Smooth muscle cell (in vitro differentiated cells): ENCODE results near the gene PRICKLE2. TPM values are rescaled to one million over a fixed set of nuclear protein-coding genes. Genes with fewer than 3 reads are reported as not detected.

Experiments used
- DNase-seq: peaks from one replicate; lab custom pipeline; 2025; ENCODE audit not compliant: unreplicated experiment; lab: John Stamatoyannopoulos, UW
- H2AFZ ChIP-seq: fragments of 200-600 bp; sonication (generic); 2 replicates; pipeline ENCODE4 v1.6.0; 2016; ENCODE audit warnings: antibody characterized with exemption, low read depth, mild to moderate bottlenecking
- H3F3A ChIP-seq: fragments of 200-600 bp; sonication (generic); 2 replicates; pipeline ENCODE4 v1.6.0; 2017; ENCODE audit warnings: antibody characterized with exemption, low read depth
- H3K27ac ChIP-seq: fragments of 200-600 bp; sonication (generic); 2 replicates; pipeline ENCODE4 v1.5.1; 2016; ENCODE audit warnings: low read depth, mild to moderate bottlenecking
- H3K27me3 ChIP-seq: fragments of 200-600 bp; sonication (generic); 2 replicates; pipeline ENCODE4 v1.6.1; 2016; ENCODE audit warnings: low read depth, mild to moderate bottlenecking
- H3K36me3 ChIP-seq: fragments of 200-600 bp; sonication (generic); 2 replicates; pipeline ENCODE4 v1.5.1; 2016; ENCODE audit warnings: low read depth
- H3K4me1 ChIP-seq: fragments of 200-600 bp; sonication (generic); 2 replicates; pipeline ENCODE4 v1.5.1; 2016; ENCODE audit warnings: low read depth
- H3K4me2 ChIP-seq: fragments of 200-600 bp; sonication (generic); 2 replicates; pipeline ENCODE4 v1.6.0; 2016; ENCODE audit warnings: mild to moderate bottlenecking
- H3K4me3 ChIP-seq: fragments of 200-600 bp; sonication (generic); 2 replicates; pipeline ENCODE4 v1.5.1; 2016; ENCODE audit warnings: mild to moderate bottlenecking
- H3K79me2 ChIP-seq: fragments of 200-600 bp; sonication (generic); 2 replicates; pipeline ENCODE4 v1.6.0; 2016; ENCODE audit warnings: low read depth, mild to moderate bottlenecking
- H3K9ac ChIP-seq: fragments of 200-600 bp; sonication (generic); 2 replicates; pipeline ENCODE4 v1.6.0; 2016; ENCODE audit warnings: low read depth
- H3K9me3 ChIP-seq: fragments of 200-600 bp; sonication (generic); replicated peaks from 2 replicates; pipeline ENCODE4 v1.5.1; 2016; ENCODE audit warnings: low read depth
- H4K20me1 ChIP-seq: fragments of 200-600 bp; sonication (generic); 2 replicates; pipeline ENCODE4 v1.6.0; 2016; ENCODE audit warnings: low read depth
- WGBS: methylation state at CpG from one replicate; pipeline ENCODE4 v1.1.7; 2016; ENCODE audit warnings: low lambda C conversion rate; 5-methylcytosine and 5-hydroxymethylcytosine counted together
- polyA plus RNA-seq: library from polyadenylated mRNA; unstranded; fragments of >200 nt; fragmentation: Nextera tagmentation; extraction: Ambion mirVana; gene quantifications from 2 replicates; pipeline ENCODE4 v1.2.1, GENCODE V29; 2016
- total RNA-seq: library from RNA; depleted of rRNA; stranded (reverse); fragments of >200 nt; gene quantifications from 2 replicates; pipeline ENCODE4 v1.2.3, GENCODE V29; 2014
- TF ChIP-seq, protein P1 (sequence below): fragments of 200-600 bp; sonication (generic); IDR thresholded peaks from 2 replicates; pipeline ENCODE4 v1.5.1; 2017; ENCODE audit warnings: borderline replicate concordance, mild to moderate bottlenecking, antibody characterized with exemption; ENCODE audit not compliant: insufficient read depth, poor library complexity, severe bottlenecking

The PRICKLE2 gene
- total and polyA plus RNA-seq, 2 experiments from 2014 or later = 7.8 to 49.9 TPM

DNA sequence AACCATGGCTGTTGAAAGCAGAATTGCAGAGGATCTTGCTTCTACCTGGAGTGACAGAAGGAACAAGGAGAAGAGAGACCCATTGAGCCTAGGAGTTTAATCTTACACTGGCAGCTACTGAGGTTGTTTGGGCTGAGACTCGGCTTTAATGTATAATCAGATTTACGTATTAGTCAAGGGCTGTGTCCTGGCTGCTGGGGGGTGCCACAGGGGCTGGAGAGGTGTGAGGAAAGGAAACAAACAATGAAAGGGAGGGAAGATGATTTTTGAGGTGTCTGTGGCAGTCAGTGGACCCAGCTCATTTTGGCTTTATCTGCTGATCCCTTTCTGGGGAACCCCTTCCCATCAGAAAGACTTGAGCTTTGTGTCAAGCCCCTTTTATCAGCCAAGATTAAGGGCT is 95.7 kb downstream of the PRICKLE2 start:
- peaks cover 6% of the 10 kb centered on the region for H3K36me3 ChIP-seq
- WGBS = 27% methylated on average over 2 of the region's 2 CpGs
- H3K27me3 ChIP-seq = no peaks in the 10 kb centered on the region
- peaks cover 9% of the 10 kb centered on the region for H3K79me2 ChIP-seq
- TF ChIP-seq, protein P1, sequence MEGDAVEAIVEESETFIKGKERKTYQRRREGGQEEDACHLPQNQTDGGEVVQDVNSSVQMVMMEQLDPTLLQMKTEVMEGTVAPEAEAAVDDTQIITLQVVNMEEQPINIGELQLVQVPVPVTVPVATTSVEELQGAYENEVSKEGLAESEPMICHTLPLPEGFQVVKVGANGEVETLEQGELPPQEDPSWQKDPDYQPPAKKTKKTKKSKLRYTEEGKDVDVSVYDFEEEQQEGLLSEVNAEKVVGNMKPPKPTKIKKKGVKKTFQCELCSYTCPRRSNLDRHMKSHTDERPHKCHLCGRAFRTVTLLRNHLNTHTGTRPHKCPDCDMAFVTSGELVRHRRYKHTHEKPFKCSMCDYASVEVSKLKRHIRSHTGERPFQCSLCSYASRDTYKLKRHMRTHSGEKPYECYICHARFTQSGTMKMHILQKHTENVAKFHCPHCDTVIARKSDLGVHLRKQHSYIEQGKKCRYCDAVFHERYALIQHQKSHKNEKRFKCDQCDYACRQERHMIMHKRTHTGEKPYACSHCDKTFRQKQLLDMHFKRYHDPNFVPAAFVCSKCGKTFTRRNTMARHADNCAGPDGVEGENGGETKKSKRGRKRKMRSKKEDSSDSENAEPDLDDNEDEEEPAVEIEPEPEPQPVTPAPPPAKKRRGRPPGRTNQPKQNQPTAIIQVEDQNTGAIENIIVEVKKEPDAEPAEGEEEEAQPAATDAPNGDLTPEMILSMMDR = no peak
- peaks cover 13% of the 10 kb centered on the region for H3F3A ChIP-seq
- no peak for DNase-seq
- H3K27ac ChIP-seq = peak overlapping the region; percentile 55
- peak overlapping the region; percentile 0 for H3K4me2 ChIP-seq
- H3K4me3 ChIP-seq = no peak overlapping the region
- no peaks in the 10 kb centered on the region for H3K9me3 ChIP-seq
- peaks cover 23% of the 10 kb centered on the region for H3K4me1 ChIP-seq
- peaks cover 44% of the 10 kb centered on the region for H4K20me1 ChIP-seq
- H3K9ac ChIP-seq = no peak overlapping the region
- no peak overlapping the region for H2AFZ ChIP-seq

DNA sequence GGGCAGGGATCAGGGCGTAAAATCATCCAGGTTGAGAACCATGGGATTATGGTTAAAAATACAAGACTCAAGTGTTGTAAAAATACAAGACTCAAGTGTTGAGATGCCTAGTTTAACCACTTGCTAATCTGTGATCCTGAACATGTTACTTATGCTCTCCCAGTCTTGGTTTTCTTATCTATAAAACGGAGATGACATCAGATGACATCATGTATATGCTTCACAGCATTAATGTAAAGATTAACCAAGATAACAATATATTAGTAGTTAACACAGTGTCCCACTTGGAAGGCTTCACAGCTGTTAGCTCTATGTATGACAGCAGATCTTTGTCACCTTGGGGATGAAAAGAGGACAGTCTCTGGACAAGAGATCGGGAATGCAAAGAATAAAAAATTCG is 96.2 kb downstream of the PRICKLE2 start:
- WGBS = 41% methylated on average over 4 of the region's 4 CpGs
- Histone ChIP-seq H3K4me2 (no peak overlapping the region), H3K27ac (peak overlapping the region; percentile 55), H3F3A (peaks cover 11% of the 10 kb centered on the region), H3K27me3 (no peaks in the 10 kb centered on the region), H4K20me1 (peaks cover 47% of the 10 kb centered on the region), H3K4me1 (peaks cover 21% of the 10 kb centered on the region), H3K9me3 (no peaks in the 10 kb centered on the region), H3K36me3 (peaks cover 6% of the 10 kb centered on the region), H3K9ac (no peak overlapping the region), H2AFZ (no peak overlapping the region), H3K4me3 (no peak overlapping the region), H3K79me2 (peaks cover 9% of the 10 kb centered on the region)
- DNase-seq = no peak
- TF ChIP-seq, protein P1 = no peak

DNA sequence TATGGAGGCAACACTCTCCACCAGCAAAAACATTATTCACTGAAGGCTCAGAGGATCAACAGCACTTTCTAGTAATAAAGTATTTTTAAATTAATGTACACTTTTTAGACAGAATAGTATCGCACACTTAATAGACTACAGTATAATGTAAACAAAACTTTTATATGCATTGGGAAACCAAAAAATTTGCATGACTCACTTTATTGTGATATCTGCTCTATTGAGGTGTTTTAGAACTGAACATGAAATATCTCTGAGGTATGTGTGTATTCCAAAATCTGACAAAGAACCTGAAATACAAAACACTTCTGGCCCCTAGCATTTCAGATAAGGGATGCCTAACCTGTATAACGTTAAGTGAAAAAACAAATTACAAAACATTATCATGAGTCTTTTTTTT is 99.7 kb downstream of the PRICKLE2 start:
- TF ChIP-seq, protein P1 = no peak
- H3K9me3 ChIP-seq = no peaks in the 10 kb centered on the region
- H3K4me2 ChIP-seq = no peak overlapping the region
- no peak overlapping the region for H2AFZ ChIP-seq
- 50% methylated on average over 2 of the region's 2 CpGs for WGBS
- H3K79me2 ChIP-seq = peaks cover 9% of the 10 kb centered on the region
- no peak for DNase-seq
- peaks cover 76% of the 10 kb centered on the region for H4K20me1 ChIP-seq
- H3K9ac ChIP-seq = no peak overlapping the region
- no peaks in the 10 kb centered on the region for H3K4me1 ChIP-seq
- no peaks in the 10 kb centered on the region for H3K27me3 ChIP-seq
- H3K4me3 ChIP-seq = no peak overlapping the region
- H3K36me3 ChIP-seq = peaks cover 6% of the 10 kb centered on the region
- H3F3A ChIP-seq = no peaks in the 10 kb centered on the region
- no peak overlapping the region for H3K27ac ChIP-seq

DNA sequence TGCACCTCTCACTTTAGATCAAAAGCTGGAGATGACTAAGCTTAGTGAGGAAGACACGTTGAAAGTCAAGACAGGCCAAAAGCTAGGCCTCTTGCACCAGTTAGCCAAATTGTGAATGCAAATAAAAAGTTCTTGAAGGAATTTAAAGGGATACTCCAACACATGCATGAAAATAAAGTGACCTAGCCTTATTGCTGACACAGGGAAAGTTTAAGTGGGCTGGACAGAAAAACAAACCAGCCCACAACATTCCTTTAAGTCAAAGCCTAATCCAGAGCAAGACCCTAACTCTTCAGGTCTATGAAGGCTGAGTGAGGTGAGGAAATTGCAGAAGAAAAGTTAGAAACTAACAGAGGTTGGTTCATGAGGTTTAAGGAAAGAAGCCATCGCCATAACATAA is 101.3 kb downstream of the PRICKLE2 start:
- whole genome bisulfite sequencing = 95% methylated on average over 2 of the region's 2 CpGs
- Histone ChIP-seq H3K9me3 (no peaks in the 10 kb centered on the region), H3K4me3 (no peak overlapping the region), H3K4me2 (no peak overlapping the region), H3K36me3 (peaks cover 16% of the 10 kb centered on the region), H4K20me1 (peaks cover 77% of the 10 kb centered on the region), H3F3A (no peaks in the 10 kb centered on the region), H3K27ac (no peak overlapping the region), H3K4me1 (no peaks in the 10 kb centered on the region), H3K79me2 (peaks cover 9% of the 10 kb centered on the region), H3K9ac (no peak overlapping the region), H3K27me3 (no peaks in the 10 kb centered on the region), H2AFZ (no peak overlapping the region)
- no peak for DNase-seq
- TF ChIP-seq, protein P1 = no peak
